ENCODE data around the gene SSX4B. TPM values are rescaled to one million over a fixed set of nuclear protein-coding genes. Genes with fewer than 3 reads are reported as not detected.
"Not testable (repeated sequence)": the region's sequence is repeated elsewhere in the genome, so short reads cannot be mapped to it uniquely, and the experiment has no call there.

The SSX4B gene
- total RNA-seq, 1 donor from 2014 or later = not detected

- DNase-seq (no peak), ATAC-seq (ENCODE audit: poor library complexity) (no peak)
- intact Hi-C loops (cut with DNase I) = no loop called here
Observed at GRCh38 chrX:48357681-48358080, 54.1 kb downstream of the SSX4B start.

- not testable (repeated sequence) for ATAC-seq (ENCODE audit: poor library complexity)
Observed at GRCh38 chrX:48356315-48357094, 55.3 kb downstream of the SSX4B start, which contains the start of gene SSX3. TSS of gene SSX3 (minus strand) at chrX:48356703. CDS start at chrX:48355249, 1,454 bp downstream.

More at GRCh38 chrX:48356315-48357094, 55.3 kb downstream of the SSX4B start, which contains the start of gene SSX3:
- DNase-seq; intact Hi-C loops (cut with DNase I): not testable (repeated sequence)

Other genes starting within 250 kb of the SSX4B start
- gene SSX5, start 215.2 kb downstream of the SSX4B start, total RNA-seq = not detected
- gene SSX1, start 156.6 kb downstream of the SSX4B start, total RNA-seq = not detected
- not detected for gene SSX3, start 55.3 kb downstream of the SSX4B start, total RNA-seq
- gene SSX4, start 28.4 kb downstream of the SSX4B start, total RNA-seq = not detected
- 1.3 TPM for gene SLC38A5, start 58.3 kb upstream of the SSX4B start, total RNA-seq
- 14.3 TPM for gene FTSJ1, start 64.2 kb upstream of the SSX4B start, total RNA-seq
- gene PORCN, start 97.0 kb upstream of the SSX4B start, total RNA-seq = 12.0 TPM
- gene EBP, start 109.8 kb upstream of the SSX4B start, total RNA-seq = 47.2 TPM
- gene TBC1D25, start 127.8 kb upstream of the SSX4B start, total RNA-seq = 13.9 TPM
- 103 TPM for gene RBM3, start 162.5 kb upstream of the SSX4B start, total RNA-seq
- gene WDR13, start 185.5 kb upstream of the SSX4B start, total RNA-seq = 173 TPM